NCI-H774 (cell line): ENCODE data around the gene SECISBP2.

Source experiments
- DNase-seq: peaks from one replicate; lab custom pipeline; 2025; lab: John Stamatoyannopoulos, UW

The SECISBP2 gene

GRCh38 chr9:89405826-89406225, 87.5 kb downstream of the SECISBP2 start:
- no peak for DNase-seq

- no peak for DNase-seq
Observed at GRCh38 chr9:89407070-89407469, 88.8 kb downstream of the SECISBP2 start.

GRCh38 chr9:89408628-89409101, 90.4 kb downstream of the SECISBP2 start:
- DNase-seq: no peak
